Effector CD8-positive, alpha-beta T cell (primary cell): ENCODE data around the gene CSMD2.

ENCODE experiments used
- DNase-seq: peaks from one replicate; lab custom pipeline; 2025; lab: John Stamatoyannopoulos, UW

Gene CSMD2

GRCh38 chr1:33716976-33717688 lies 447.9 kb downstream of the CSMD2 start:
- no peak for DNase-seq

GRCh38 chr1:33715195-33715811 lies 449.7 kb downstream of the CSMD2 start:
- no peak for DNase-seq

DNA sequence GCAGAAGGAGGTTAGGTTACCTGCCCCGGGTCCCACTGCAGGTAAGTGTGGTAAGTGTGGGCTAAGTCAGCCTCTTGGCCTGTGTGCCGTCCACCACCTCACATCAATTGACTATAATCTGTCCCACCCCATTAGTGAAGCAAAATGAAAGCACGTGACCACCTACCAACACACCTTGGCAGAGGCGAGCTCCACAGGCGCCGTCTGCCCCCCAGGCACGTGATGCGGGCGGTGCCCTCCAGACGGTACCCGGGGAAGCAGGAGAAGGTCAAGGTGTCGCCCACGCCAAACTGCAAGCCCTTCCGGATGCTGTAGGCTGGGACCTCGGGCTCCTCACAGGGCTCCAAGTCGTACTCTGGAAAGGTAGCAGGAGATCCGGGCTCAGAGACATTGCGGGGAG lies 450.6 kb downstream of the CSMD2 start:
- no peak for DNase-seq

DNA sequence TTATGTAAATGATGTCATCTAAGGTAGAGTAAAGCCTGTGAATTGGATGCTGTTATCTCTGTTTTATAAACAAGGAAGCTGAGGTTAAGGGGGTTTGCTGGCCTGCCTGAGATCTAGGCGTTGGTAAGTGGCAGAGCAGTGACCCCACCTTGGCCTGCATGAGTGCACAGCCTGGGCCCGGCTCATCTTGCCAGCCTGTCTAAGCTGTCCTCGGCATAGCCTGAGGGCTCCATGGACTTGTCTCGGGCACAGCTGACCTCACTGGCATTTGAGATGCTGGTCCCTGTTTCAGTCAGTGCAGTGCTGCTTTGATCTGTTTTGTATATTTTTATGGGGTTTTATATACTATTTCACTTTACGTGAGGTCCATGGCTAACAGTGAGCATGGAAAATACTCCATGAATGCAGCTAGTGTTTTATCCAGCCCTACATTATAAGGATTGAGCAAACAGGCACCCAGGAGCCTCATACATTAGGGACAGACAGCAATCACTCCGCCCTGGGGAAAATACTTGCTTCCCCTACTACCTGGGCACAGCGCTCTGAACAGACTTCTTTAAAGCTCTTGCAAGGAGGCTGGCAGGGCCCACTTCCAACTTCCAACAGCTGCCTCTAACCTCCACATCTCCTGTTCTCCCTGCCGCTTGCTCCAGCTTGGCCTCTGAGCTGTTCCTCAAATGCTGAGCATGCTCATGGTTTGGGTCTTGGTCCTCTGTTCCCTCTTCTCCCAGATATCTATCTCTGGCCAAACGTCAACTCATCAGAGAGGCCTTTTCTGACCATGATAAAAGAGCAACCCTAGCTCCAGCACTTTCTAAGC lies 451.8 kb downstream of the CSMD2 start:
- DNase-seq: no peak

- DNase-seq: no peak
Observed at GRCh38 chr1:33712186-33712585, 452.8 kb downstream of the CSMD2 start.

DNA sequence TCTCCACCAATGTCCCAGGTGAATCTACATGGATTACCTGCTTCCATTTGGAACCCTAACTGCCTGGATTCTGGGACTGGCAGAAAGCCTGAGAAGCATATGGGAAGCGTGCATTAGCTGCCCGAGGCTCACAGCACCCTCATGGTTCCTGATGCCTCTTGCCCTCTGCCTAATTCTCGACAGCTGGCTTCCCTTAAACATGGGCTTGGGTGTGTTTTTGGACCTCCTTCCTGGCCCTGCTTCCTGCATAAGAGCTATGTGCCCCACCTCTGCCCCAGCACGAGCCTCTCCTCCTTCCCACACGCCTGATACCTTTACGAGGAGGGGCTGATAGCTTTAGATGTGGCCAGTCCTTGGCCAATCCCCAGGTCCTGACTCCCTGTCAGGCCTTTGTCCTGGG lies 453.5 kb downstream of the CSMD2 start:
- no peak for DNase-seq

DNA sequence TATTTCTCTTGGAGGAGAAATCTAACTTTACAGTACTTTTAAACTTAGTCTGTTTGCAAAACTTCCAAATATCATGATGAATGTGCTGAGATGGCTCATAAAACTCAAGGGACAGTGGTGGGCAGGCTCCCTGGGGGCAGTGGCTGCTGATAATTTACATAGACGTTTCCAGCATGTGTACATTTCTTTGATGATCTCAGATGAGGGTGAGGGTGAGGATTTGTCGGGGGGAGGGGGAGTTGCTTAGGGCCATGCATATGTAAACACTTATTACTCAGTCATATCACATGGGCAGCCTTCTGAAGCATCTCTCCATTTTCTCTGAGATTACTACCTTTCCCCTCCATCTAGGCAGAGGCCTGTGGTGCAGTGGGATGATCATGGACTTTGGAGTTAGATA lies 454.1 kb downstream of the CSMD2 start:
- DNase-seq: no peak

DNA sequence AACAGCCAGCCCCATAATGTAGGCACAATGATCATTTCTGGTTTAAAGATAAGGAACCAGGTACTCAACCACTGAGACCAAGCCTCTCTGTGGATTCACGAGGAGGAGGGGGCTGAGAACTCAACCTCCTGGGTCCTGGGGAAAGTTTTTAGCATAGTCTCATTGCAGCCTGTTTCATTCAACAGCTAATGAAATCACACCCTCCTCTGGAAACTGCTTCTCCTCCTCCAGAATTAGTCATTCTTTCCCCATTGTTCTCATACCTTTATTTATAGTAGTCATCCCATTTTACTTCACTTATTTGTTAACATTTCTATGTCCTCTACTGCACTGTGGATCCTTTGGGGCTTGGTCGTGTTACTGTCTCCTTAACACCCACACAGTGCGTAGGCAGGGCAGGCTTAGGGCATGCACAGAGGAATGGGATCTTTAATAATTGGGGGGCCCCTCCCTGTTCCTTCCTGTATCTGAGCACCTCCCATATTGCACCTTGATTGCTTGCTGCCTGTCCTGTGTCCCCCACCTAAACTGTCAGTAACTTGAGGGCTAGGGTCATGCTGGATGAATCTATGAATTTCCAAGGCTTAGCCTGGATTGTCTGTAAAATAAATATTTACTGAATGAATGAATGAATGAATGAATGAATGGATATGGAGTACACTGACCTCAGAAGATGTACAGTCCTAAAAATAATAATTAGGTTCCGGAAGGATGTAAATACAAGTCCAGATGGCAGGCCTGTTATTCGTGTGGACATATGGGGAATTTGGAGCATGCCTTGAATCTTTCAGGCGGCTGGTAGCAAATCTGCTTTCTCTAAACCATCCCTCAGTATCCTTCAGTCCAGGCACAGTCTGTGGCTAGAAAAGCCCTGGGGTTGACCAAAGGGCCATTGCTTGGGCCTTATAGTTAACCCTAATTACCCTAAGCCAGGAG lies 455.0 kb downstream of the CSMD2 start:
- no peak for DNase-seq

GRCh38 chr1:33709174-33709782 lies 455.8 kb downstream of the CSMD2 start:
- no peak for DNase-seq

DNA sequence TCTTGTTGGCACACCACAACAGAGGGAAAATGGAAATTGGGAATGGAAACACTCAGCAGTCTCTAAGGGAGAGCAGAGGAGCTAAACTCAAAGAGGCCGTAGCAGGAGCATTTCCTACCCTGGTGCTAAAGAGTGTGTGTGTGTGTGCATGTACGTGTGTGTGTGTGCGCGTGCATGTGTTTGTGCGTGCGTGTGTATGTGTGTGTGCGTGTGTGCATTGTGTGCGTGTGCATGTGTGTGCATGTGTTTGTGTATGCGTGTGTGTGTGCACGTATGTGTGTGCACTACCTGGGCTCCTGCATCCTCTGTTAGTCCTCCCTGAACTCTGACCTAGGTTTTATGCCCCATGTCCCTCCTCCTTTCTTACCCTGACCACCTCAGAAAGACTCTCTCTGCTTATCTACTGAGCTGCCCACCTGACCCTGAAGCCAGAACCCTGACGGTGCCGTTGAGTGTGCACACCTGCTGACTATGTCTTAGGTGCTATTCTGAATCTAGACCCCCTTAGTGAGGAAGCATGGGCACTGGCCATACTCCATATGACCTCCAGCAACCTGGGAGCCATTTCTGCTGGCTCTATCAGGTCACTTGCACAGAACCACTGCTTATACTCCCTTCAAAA lies 458.3 kb downstream of the CSMD2 start:
- DNase-seq: no peak

GRCh38 chr1:33703464-33703863 lies 461.6 kb downstream of the CSMD2 start:
- DNase-seq: no peak

- DNase-seq: no peak
Observed at GRCh38 chr1:33698361-33699035, 466.5 kb downstream of the CSMD2 start.

DNA sequence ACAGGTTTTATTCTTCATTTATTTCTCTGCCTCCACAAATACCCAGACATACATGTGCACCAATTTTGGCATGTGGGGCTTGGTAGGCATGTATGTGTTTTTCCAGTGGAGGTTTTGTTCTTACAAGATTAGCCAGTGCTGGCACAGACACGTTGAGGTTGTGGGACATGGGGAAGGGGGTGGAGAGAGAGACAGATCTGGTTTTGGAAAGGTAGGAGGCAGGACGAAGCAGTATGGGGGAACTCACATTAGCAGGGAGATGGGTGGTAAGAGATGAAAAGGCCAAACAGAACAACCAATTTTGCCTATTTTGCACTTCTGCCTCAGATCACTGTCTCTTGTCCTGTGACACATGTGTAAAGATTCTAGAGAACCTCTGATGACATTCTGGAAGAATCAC lies 467.2 kb downstream of the CSMD2 start:
- DNase-seq: no peak

DNA sequence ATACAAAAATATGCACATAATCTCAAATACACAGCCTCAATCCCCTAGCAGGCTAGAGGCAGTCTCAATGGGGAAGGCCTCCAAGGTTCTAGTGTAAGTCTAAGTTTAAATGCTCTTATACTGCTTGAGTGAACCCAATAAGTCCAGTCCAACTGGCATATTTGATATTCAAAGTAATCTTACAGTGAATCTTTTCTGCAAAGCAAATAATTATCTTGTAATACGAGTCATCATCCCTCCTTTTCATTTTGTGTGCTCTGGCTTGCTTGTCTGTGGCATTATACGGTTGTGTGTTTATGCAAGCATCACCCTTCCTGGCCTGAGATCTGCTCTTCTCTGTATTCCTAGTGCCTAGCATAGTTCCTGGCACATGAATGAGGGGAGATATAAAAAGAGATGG lies 468.1 kb downstream of the CSMD2 start:
- DNase-seq: no peak

DNA sequence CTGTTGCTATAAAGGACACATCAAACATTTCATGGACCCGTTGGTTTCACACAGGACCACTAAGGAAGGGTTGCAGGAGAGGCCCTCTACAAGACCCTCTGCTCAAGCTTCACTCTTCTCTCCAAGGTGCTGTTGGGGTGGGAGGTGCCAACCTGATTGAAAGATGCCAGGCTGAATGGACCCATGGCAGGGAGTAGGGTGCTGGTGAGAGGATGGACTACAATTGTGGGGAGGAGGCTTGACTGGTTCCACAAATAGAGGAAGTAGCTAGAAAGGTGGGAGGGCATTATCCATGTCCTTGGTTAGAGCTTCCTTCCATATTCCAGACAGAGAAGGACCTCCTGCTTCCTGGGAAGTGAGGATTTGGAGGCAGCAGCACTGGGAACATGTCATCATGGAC lies 468.7 kb downstream of the CSMD2 start:
- DNase-seq: no peak

DNA sequence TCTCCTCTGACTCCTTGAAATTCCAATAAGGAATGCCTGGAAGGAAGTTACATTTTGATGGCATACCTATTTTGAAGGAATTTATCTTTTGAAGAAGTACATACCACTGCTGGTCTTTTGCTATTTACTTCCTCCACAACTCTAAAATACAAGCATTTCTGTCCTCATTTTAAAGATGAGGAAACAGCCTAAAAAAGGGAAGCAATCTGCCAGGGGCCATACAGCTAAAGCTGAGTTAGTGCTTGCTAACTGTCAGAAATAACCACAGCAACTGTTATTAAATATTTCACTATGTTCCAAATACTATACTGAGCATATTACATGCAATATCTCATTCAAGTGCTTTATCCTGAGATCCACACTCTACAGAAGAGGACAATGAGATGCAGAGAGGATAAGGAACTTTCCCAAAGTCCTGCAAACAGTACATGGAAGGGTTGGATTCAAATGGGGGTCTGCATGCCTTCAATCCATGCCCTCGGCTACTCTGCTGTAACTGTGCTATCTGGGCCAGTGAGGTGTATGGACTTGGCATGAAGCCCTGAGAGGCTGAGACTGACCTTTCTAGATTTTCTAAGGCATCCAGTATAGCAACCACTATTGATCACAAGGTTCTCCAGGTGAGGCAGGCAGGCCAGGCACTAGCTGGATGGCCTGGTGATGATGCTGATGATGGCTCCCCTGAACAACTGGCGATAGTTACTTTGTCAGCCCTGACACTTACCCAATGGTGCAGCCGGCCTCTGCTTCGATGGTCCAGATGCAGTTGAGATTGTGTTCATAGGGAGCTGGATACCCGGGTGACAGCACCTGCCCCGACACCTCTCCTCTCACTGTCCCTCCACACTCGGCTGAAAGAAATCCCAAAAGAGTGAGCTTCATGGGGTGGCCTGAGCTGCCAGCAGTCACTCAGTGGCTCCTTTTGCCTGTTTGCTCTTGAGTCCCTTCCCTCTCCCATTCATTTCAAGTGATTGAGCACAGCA lies 472.5 kb downstream of the CSMD2 start:
- no peak for DNase-seq

DNA sequence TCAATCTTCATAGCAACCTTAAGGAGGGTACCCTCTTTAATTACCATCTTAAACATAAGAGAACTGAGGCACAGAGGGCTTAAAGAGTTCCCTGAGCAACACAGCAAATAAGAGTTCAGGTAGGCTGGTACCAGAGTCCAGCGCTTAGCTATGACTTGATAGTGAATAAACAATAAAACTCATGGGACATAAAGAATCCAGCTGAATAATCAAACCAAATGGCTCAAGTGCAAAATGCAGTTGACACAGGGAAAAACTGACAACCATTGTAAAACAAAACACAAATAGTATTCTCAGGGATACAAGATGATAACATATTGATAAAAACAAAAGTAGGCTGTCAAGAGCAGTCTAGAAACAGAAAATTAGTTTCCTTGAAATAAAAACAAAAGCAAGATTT lies 478.0 kb downstream of the CSMD2 start:
- DNase-seq: no peak

DNA sequence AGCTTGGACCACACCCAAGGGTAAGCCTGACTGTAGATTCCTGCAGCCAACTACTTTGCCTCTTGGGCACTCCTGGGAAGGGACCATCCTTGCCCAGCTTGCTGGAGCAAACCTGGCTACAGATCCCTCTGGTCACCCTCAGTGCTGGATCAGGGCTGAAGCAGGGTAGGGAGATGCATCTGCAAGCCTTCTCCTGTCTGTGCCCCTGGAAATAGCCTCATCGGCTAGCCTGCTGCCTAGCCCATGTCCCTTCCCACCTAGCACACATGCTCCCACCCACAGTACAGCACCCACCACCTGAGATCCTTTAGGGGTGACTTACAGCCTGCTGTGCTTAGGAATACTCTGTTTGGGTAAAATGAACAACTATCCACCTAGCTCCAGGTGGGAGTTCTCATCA lies 478.5 kb downstream of the CSMD2 start:
- DNase-seq: no peak

DNA sequence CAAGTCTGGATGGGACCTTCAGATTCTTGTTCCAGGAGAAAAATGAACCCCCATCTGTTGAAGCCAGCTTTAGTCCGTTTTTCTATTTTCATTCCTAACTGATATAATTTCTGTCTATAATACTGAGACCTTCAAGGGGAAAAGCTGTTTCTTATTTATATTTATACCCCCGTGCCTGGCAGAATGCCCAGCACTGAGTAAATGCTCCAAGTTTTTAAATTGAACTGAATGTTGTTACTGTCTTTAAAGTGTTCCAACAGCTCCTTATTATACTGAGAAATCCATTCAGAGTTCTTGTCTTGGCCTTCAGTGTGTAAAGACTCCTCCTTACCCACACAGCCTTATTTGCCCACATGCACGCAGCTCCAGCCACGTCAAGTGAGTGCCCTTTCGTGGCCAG lies 479.8 kb downstream of the CSMD2 start:
- DNase-seq: no peak
